PC-3 (cell line): ENCODE data around the gene ADAM12. TPM values are rescaled to one million over a fixed set of nuclear protein-coding genes. Genes with fewer than 3 reads are reported as not detected.

Source experiments
- ATAC-seq: fragments of 200-7000 bp; cut with Tn5 transposase; 2 replicates; pipeline ENCODE4 v1.9.1; 2020; ENCODE audit warnings: mild to moderate bottlenecking, moderate library complexity
- BruUV-seq: library from RNA; stranded (reverse); fragments of 400-500 nt; replicated peaks from 2 replicates; lab custom pipeline; 2021; lab: Mats Ljungman, UMichigan
- CTCF ChIA-PET: fragments of 300-600 bp; sonication (Branson Sonifier 250); formaldehyde crosslinking; loops from one replicate; lab custom pipeline; 2022; ENCODE audit warnings: antibody characterized with exemption; lab: Charles Lee
- POLR2A ChIA-PET: fragments of 300-600 bp; sonication (Branson Sonifier 250); formaldehyde crosslinking; loops from one replicate; lab custom pipeline; 2022; ENCODE audit warnings: antibody characterized with exemption; ENCODE audit not compliant: unreplicated experiment; lab: Charles Lee
- DNase-seq: peaks from one replicate; pipeline ENCODE4 v3.0.0-alpha.2; 2015
- H2AFZ ChIP-seq: fragments of 300-600 bp; sonication (generic); 2 replicates; pipeline ENCODE4 v1.6.0; 2016; ENCODE audit warnings: antibody characterized with exemption, low read length
- H3F3A ChIP-seq: fragments of 300-600 bp; sonication (generic); one replicate; pipeline ENCODE4 v1.6.0; 2017; ENCODE audit warnings: antibody characterized with exemption, low read length, control low read depth, mild to moderate bottlenecking; ENCODE audit not compliant: unreplicated experiment
- H3K27ac ChIP-seq: fragments of 300-600 bp; sonication (generic); 2 replicates; pipeline ENCODE4 v1.5.1; 2016; ENCODE audit warnings: mild to moderate bottlenecking, low read length
- H3K27me3 ChIP-seq: fragments of 300-600 bp; sonication (generic); 2 replicates; pipeline ENCODE4 v1.6.1; 2016; ENCODE audit warnings: low read length, mixed read lengths
- H3K36me3 ChIP-seq: fragments of 300-600 bp; sonication (generic); 2 replicates; pipeline ENCODE4 v1.6.1; 2016; ENCODE audit warnings: low read depth, mixed run types, low read length, mixed read lengths
- H3K4me1 ChIP-seq: fragments of 300-600 bp; sonication (generic); 2 replicates; pipeline ENCODE4 v1.5.1; 2016; ENCODE audit warnings: low read length; ENCODE audit not compliant: insufficient read depth
- H3K4me2 ChIP-seq: fragments of 300-600 bp; sonication (generic); 2 replicates; pipeline ENCODE4 v1.6.0; 2016; ENCODE audit warnings: low read length
- H3K4me3 ChIP-seq: fragments of 300-600 bp; sonication (generic); 2 replicates; pipeline ENCODE4 v1.5.1; 2016; ENCODE audit warnings: mild to moderate bottlenecking, low read length, mixed read lengths
- H3K79me2 ChIP-seq: fragments of 300-600 bp; sonication (generic); 2 replicates; pipeline ENCODE4 v1.6.1; 2017; ENCODE audit warnings: low read length, mixed read lengths
- H3K9ac ChIP-seq: fragments of 300-600 bp; sonication (generic); 2 replicates; pipeline ENCODE4 v1.6.0; 2016; ENCODE audit warnings: mild to moderate bottlenecking, low read length
- H3K9me2 ChIP-seq: fragments of 300-600 bp; sonication (generic); replicated peaks from 2 replicates; pipeline ENCODE4 v1.6.1; 2016; ENCODE audit warnings: mixed run types, low read length, mixed read lengths
- H3K9me3 ChIP-seq: fragments of 300-600 bp; sonication (generic); 2 replicates; pipeline ENCODE4 v1.6.1; 2016; ENCODE audit warnings: low read length, mixed read lengths
- H4K20me1 ChIP-seq: fragments of 300-600 bp; sonication (generic); 2 replicates; pipeline ENCODE4 v1.6.1; 2016; ENCODE audit warnings: low read length, mixed read lengths
- CTCF ChIP-seq: fragments of 300-600 bp; sonication (generic); conservative IDR thresholded peaks from 2 replicates; pipeline ENCODE4 v1.5.1; 2017; ENCODE audit warnings: antibody characterized with exemption, low read depth, mild to moderate bottlenecking, low read length
- EZH2 ChIP-seq: fragments of 300-600 bp; sonication (generic); IDR thresholded peaks from one replicate; pipeline ENCODE4 v1.6.1; 2017; ENCODE audit warnings: antibody characterized with exemption, mild to moderate bottlenecking, low read length; ENCODE audit not compliant: unreplicated experiment
- EZH2phosphoT487 ChIP-seq: fragments of 300-600 bp; sonication (generic); IDR thresholded peaks from 2 replicates; pipeline ENCODE4 v1.6.1; 2018; ENCODE audit warnings: mild to moderate bottlenecking, antibody characterized with exemption, low read length, borderline replicate concordance
- intact Hi-C: fragments of 100-400 bp; cut with micrococcal nuclease; formaldehyde crosslinking; loops from 2 replicates; pipeline ENCODE4 v1.9.0; 2023
- total RNA-seq: library from RNA; depleted of rRNA; stranded (reverse); fragments of >200 nt; gene quantifications from 2 replicates; pipeline ENCODE4 v1.2.3, GENCODE V29; 2014

The ADAM12 gene
- total RNA-seq, 1 experiment from 2014 or later, result 3.4 TPM

- Histone ChIP-seq H3K4me2 (no peak overlapping the region), H3K4me1 (peaks cover 5% of the 10 kb centered on the region; the same call in 1 of the 2 replicates), H3F3A (no peaks in the 10 kb centered on the region), H3K27ac (no peak overlapping the region), H3K9me3 (no peaks in the 10 kb centered on the region), H3K9me2 (no peaks in the 10 kb centered on the region), H2AFZ (no peak overlapping the region), H3K27me3 (no peaks in the 10 kb centered on the region), H4K20me1 (no peaks in the 10 kb centered on the region), H3K79me2 (no peaks in the 10 kb centered on the region), H3K4me3 (no peak overlapping the region), H3K9ac (no peak overlapping the region), H3K36me3 (no peaks in the 10 kb centered on the region)
- intact Hi-C loops, result no loop called here
- ATAC-seq (no peak), DNase-seq (no peak)
- ChIA-PET CTCF (interaction anchor here (0.5 kb wide), 1 partner anchor 15 kb away, joined by 3 read pairs; no protein-coding TSS in a partner anchor), POLR2A (no interaction called here)
- BruUV-seq, result no TSS peak
- TF ChIP-seq EZH2, result no peak
- no peak for TF ChIP-seq CTCF
- no peak for TF ChIP-seq EZH2phosphoT487
Measured at GRCh38 chr10:126104767-126105166, 283.5 kb downstream of the ADAM12 start.

GRCh38 chr10:126102636-126103035 lies 285.6 kb downstream of the ADAM12 start:
- no peak overlapping the region for H3K27ac ChIP-seq
- H3K79me2 ChIP-seq, result no peaks in the 10 kb centered on the region
- H3K4me1 ChIP-seq, result peaks cover 5% of the 10 kb centered on the region; the same call in 1 of the 2 replicates
- no peak overlapping the region for H3K9ac ChIP-seq
- intact Hi-C loops, result no loop called here
- ATAC-seq (no peak), DNase-seq (no peak)
- POLR2A ChIA-PET, result no interaction called here
- H3K9me2 ChIP-seq, result no peaks in the 10 kb centered on the region
- H3F3A ChIP-seq, result no peaks in the 10 kb centered on the region
- H2AFZ ChIP-seq, result no peak overlapping the region
- no peaks in the 10 kb centered on the region for H3K9me3 ChIP-seq
- no peak for TF ChIP-seq EZH2
- TF ChIP-seq CTCF, result no peak
- CTCF ChIA-PET, result no interaction called here
- H3K27me3 ChIP-seq, result no peaks in the 10 kb centered on the region
- no peak overlapping the region for H3K4me3 ChIP-seq
- BruUV-seq, result no TSS peak
- no peak overlapping the region for H3K4me2 ChIP-seq
- no peaks in the 10 kb centered on the region for H4K20me1 ChIP-seq
- H3K36me3 ChIP-seq, result no peaks in the 10 kb centered on the region

DNA sequence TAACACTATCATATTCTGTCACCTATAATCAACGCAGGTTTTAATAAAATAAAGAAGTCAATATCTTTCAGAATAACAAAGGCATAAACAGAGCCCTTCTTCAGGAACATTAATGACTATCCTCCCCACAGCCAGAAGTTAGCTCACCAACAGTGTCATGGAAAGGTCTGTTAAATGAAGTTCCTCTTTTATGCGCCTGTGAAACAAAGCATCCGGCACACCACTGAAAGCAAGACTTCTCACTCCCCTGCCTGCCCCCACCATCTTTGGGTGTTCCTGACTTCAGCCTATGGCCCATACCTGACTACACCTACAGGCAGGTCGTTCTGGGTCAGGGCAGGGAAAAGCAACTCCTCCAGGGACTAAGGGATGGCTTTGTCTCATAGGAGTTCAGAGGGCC lies 286.5 kb downstream of the ADAM12 start:
- TF ChIP-seq CTCF (no peak), EZH2 (no peak), EZH2phosphoT487 (no peak)
- H3K27ac ChIP-seq, result no peak overlapping the region
- no peaks in the 10 kb centered on the region for H3F3A ChIP-seq
- no peak overlapping the region for H3K4me2 ChIP-seq
- intact Hi-C loops, result no loop called here
- H3K9me2 ChIP-seq, result no peaks in the 10 kb centered on the region
- no peak overlapping the region for H3K9ac ChIP-seq
- CTCF ChIA-PET, result no interaction called here
- H3K4me3 ChIP-seq, result no peak overlapping the region
- peaks cover 5% of the 10 kb centered on the region; the same call in 1 of the 2 replicates for H3K4me1 ChIP-seq
- DNase-seq (no peak), ATAC-seq (no peak)
- no peaks in the 10 kb centered on the region for H3K9me3 ChIP-seq
- no TSS peak for BruUV-seq
- H4K20me1 ChIP-seq, result no peaks in the 10 kb centered on the region
- H3K79me2 ChIP-seq, result no peaks in the 10 kb centered on the region
- no peaks in the 10 kb centered on the region for H3K27me3 ChIP-seq
- no peaks in the 10 kb centered on the region for H3K36me3 ChIP-seq
- H2AFZ ChIP-seq, result no peak overlapping the region
- POLR2A ChIA-PET, result no interaction called here
